ENCODE data around the gene BNIP2.

BNIP2 gene

GRCh38 chr15:59611276-59612260, 77.6 kb downstream of the BNIP2 start, which contains the start of gene GCNT3:
Gene GCNT3 (plus strand): TSS chr15:59611783. CDS start chr15:59618239, 6,456 bp downstream.
- Histone ChIP-seq H3K9me2 (replicated peaks; ENCODE audit: low read depth, low read length) (no peaks in the 10 kb centered on the region), H2AFZ (ENCODE audit: low read length) (no peak within 1 kb of the TSS), H3K4me3 (ENCODE audit: low read length, poor library complexity, severe bottlenecking) (no peak within 1 kb of the TSS), H3F3A (ENCODE audit: low read depth) (no peaks in the 10 kb centered on the region), H3K9ac (ENCODE audit: low read depth, low read length, poor library complexity, severe bottlenecking) (no peak within 1 kb of the TSS), H3K27me3 (ENCODE audit: insufficient read depth, low read length, poor library complexity, severe bottlenecking) (peaks cover 48% of the 10 kb centered on the region), H3K4me1 (ENCODE audit: insufficient read depth, low read length, poor library complexity, severe bottlenecking) (no peaks in the 10 kb centered on the region), H4K20me1 (ENCODE audit: insufficient read depth, low read length, poor library complexity, severe bottlenecking) (no peaks in the 10 kb centered on the region), H3K4me2 (ENCODE audit: low read depth, low read length, poor library complexity, severe bottlenecking) (no peak within 1 kb of the TSS), H3K36me3 (ENCODE audit: insufficient read depth, low read length) (no peaks in the 10 kb centered on the region), H3K9me3 (ENCODE audit: insufficient read depth, low read depth, low read length) (no peaks in the 10 kb centered on the region), H3K79me2 (ENCODE audit: insufficient read depth, low read length) (no peaks in the 10 kb centered on the region)
- TF ChIP-seq EZH2phosphoT487 (IDR thresholded peaks at IDR 0.05; ENCODE audit: borderline replicate concordance) (no peak), CTCF (conservative IDR thresholded peaks at IDR 0.05; ENCODE audit: low read length) (no peak)

- Histone ChIP-seq H3K79me2 (ENCODE audit: insufficient read depth, low read length) (no peaks in the 10 kb centered on the region), H3K9me2 (replicated peaks; ENCODE audit: low read depth, low read length) (no peaks in the 10 kb centered on the region), H3K9ac (ENCODE audit: low read depth, low read length, poor library complexity, severe bottlenecking) (no peak overlapping the region), H3K4me2 (ENCODE audit: low read depth, low read length, poor library complexity, severe bottlenecking) (no peak overlapping the region), H3K9me3 (ENCODE audit: insufficient read depth, low read depth, low read length) (no peaks in the 10 kb centered on the region), H2AFZ (ENCODE audit: low read length) (no peak overlapping the region), H3K4me1 (ENCODE audit: insufficient read depth, low read length, poor library complexity, severe bottlenecking) (no peaks in the 10 kb centered on the region), H3F3A (ENCODE audit: low read depth) (no peaks in the 10 kb centered on the region), H3K4me3 (ENCODE audit: low read length, poor library complexity, severe bottlenecking) (no peak overlapping the region), H4K20me1 (ENCODE audit: insufficient read depth, low read length, poor library complexity, severe bottlenecking) (no peaks in the 10 kb centered on the region), H3K36me3 (ENCODE audit: insufficient read depth, low read length) (no peaks in the 10 kb centered on the region), H3K27me3 (ENCODE audit: insufficient read depth, low read length, poor library complexity, severe bottlenecking) (peaks cover 40% of the 10 kb centered on the region)
- TF ChIP-seq CTCF (conservative IDR thresholded peaks at IDR 0.05; ENCODE audit: low read length) (no peak), EZH2phosphoT487 (IDR thresholded peaks at IDR 0.05; ENCODE audit: borderline replicate concordance) (no peak)
These were observed 79.1 kb downstream of the BNIP2 start for GRCh38 chr15:59609730-59610712.
